PC-3 (cell line): ENCODE data around the gene TRIM47. TPM values are rescaled to one million over a fixed set of nuclear protein-coding genes. Genes with fewer than 3 reads are reported as not detected.
"Not testable (repeated sequence)": the region's sequence is repeated elsewhere in the genome, so short reads cannot be mapped to it uniquely, and the experiment has no call there.

Experiments
- ATAC-seq: fragments of 200-7000 bp; cut with Tn5 transposase; 2 replicates; pipeline ENCODE4 v1.9.1; 2020; ENCODE audit warnings: mild to moderate bottlenecking, moderate library complexity
- BruUV-seq: library from RNA; stranded (reverse); fragments of 400-500 nt; replicated peaks from 2 replicates; lab custom pipeline; 2021; lab: Mats Ljungman, UMichigan
- CTCF ChIA-PET: fragments of 300-600 bp; sonication (Branson Sonifier 250); formaldehyde crosslinking; loops from one replicate; lab custom pipeline; 2022; ENCODE audit warnings: antibody characterized with exemption; lab: Charles Lee
- POLR2A ChIA-PET: fragments of 300-600 bp; sonication (Branson Sonifier 250); formaldehyde crosslinking; loops from one replicate; lab custom pipeline; 2022; ENCODE audit warnings: antibody characterized with exemption; ENCODE audit not compliant: unreplicated experiment; lab: Charles Lee
- DNase-seq: peaks from one replicate; pipeline ENCODE4 v3.0.0-alpha.2; 2015
- H2AFZ ChIP-seq: fragments of 300-600 bp; sonication (generic); 2 replicates; pipeline ENCODE4 v1.6.0; 2016; ENCODE audit warnings: antibody characterized with exemption, low read length
- H3F3A ChIP-seq: fragments of 300-600 bp; sonication (generic); one replicate; pipeline ENCODE4 v1.6.0; 2017; ENCODE audit warnings: antibody characterized with exemption, low read length, control low read depth, mild to moderate bottlenecking; ENCODE audit not compliant: unreplicated experiment
- H3K27ac ChIP-seq: fragments of 300-600 bp; sonication (generic); 2 replicates; pipeline ENCODE4 v1.5.1; 2016; ENCODE audit warnings: mild to moderate bottlenecking, low read length
- H3K27me3 ChIP-seq: fragments of 300-600 bp; sonication (generic); 2 replicates; pipeline ENCODE4 v1.6.1; 2016; ENCODE audit warnings: low read length, mixed read lengths
- H3K36me3 ChIP-seq: fragments of 300-600 bp; sonication (generic); 2 replicates; pipeline ENCODE4 v1.6.1; 2016; ENCODE audit warnings: low read depth, mixed run types, low read length, mixed read lengths
- H3K4me1 ChIP-seq: fragments of 300-600 bp; sonication (generic); 2 replicates; pipeline ENCODE4 v1.5.1; 2016; ENCODE audit warnings: low read length; ENCODE audit not compliant: insufficient read depth
- H3K4me2 ChIP-seq: fragments of 300-600 bp; sonication (generic); 2 replicates; pipeline ENCODE4 v1.6.0; 2016; ENCODE audit warnings: low read length
- H3K4me3 ChIP-seq: fragments of 300-600 bp; sonication (generic); 2 replicates; pipeline ENCODE4 v1.5.1; 2016; ENCODE audit warnings: mild to moderate bottlenecking, low read length, mixed read lengths
- H3K79me2 ChIP-seq: fragments of 300-600 bp; sonication (generic); 2 replicates; pipeline ENCODE4 v1.6.1; 2017; ENCODE audit warnings: low read length, mixed read lengths
- H3K9ac ChIP-seq: fragments of 300-600 bp; sonication (generic); 2 replicates; pipeline ENCODE4 v1.6.0; 2016; ENCODE audit warnings: mild to moderate bottlenecking, low read length
- H3K9me2 ChIP-seq: fragments of 300-600 bp; sonication (generic); replicated peaks from 2 replicates; pipeline ENCODE4 v1.6.1; 2016; ENCODE audit warnings: mixed run types, low read length, mixed read lengths
- H3K9me3 ChIP-seq: fragments of 300-600 bp; sonication (generic); 2 replicates; pipeline ENCODE4 v1.6.1; 2016; ENCODE audit warnings: low read length, mixed read lengths
- H4K20me1 ChIP-seq: fragments of 300-600 bp; sonication (generic); 2 replicates; pipeline ENCODE4 v1.6.1; 2016; ENCODE audit warnings: low read length, mixed read lengths
- EZH2 ChIP-seq: fragments of 300-600 bp; sonication (generic); IDR thresholded peaks from one replicate; pipeline ENCODE4 v1.6.1; 2017; ENCODE audit warnings: antibody characterized with exemption, mild to moderate bottlenecking, low read length; ENCODE audit not compliant: unreplicated experiment
- EZH2phosphoT487 ChIP-seq: fragments of 300-600 bp; sonication (generic); IDR thresholded peaks from 2 replicates; pipeline ENCODE4 v1.6.1; 2018; ENCODE audit warnings: mild to moderate bottlenecking, antibody characterized with exemption, low read length, borderline replicate concordance
- intact Hi-C: fragments of 100-400 bp; cut with micrococcal nuclease; formaldehyde crosslinking; loops from 2 replicates; pipeline ENCODE4 v1.9.0; 2023
- total RNA-seq: library from RNA; depleted of rRNA; stranded (reverse); fragments of >200 nt; gene quantifications from 2 replicates; pipeline ENCODE4 v1.2.3, GENCODE V29; 2014
- TF ChIP-seq, protein P1 (sequence below): fragments of 300-600 bp; sonication (generic); conservative IDR thresholded peaks from 2 replicates; pipeline ENCODE4 v1.5.1; 2017; ENCODE audit warnings: antibody characterized with exemption, low read depth, mild to moderate bottlenecking, low read length

Gene TRIM47
- total RNA-seq, 1 experiment from 2014 or later, result 73.7 TPM

DNA sequence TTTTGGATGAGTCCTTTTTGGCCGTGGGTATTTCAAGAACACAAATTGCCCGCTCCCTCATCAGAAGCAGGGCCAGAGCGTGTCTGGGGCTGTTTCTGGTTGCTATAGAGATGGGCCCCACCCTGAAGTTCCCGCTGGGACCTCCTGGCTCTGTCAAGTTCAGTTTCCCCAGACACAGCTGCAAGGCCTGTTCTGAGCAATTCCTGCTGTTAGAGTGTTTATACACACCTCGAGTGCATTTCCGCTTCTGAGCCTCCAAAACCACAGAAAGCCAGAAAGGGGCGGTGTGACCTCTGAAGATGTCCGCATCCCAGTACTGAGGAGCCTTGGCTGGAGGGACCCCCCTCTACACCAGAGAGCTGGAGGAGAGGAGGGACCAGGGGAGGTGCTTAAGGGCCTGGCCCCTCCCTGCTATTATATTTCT, 13.9 kb downstream of the TRIM47 start:
- H3K36me3 ChIP-seq, result no peaks in the 10 kb centered on the region
- no peak overlapping the region for H3K27ac ChIP-seq
- ChIA-PET POLR2A (interaction anchor here (0.6 kb wide), 2 partner anchors 154 to 530 kb away, joined by 5 to 6 read pairs; no protein-coding TSS in a partner anchor), CTCF (no interaction called here)
- H3K4me1 ChIP-seq, result peaks cover 2% of the 10 kb centered on the region; the same call in 1 of the 2 replicates
- ATAC-seq (no peak), DNase-seq (no peak)
- no peak overlapping the region for H2AFZ ChIP-seq
- H3K4me3 ChIP-seq, result no peak overlapping the region
- H3K9ac ChIP-seq, result no peak overlapping the region
- BruUV-seq, result no TSS peak
- no peaks in the 10 kb centered on the region for H4K20me1 ChIP-seq
- intact Hi-C loops, result no loop called here
- TF ChIP-seq EZH2, result no peak
- no peak for TF ChIP-seq EZH2phosphoT487
- TF ChIP-seq, protein P1, sequence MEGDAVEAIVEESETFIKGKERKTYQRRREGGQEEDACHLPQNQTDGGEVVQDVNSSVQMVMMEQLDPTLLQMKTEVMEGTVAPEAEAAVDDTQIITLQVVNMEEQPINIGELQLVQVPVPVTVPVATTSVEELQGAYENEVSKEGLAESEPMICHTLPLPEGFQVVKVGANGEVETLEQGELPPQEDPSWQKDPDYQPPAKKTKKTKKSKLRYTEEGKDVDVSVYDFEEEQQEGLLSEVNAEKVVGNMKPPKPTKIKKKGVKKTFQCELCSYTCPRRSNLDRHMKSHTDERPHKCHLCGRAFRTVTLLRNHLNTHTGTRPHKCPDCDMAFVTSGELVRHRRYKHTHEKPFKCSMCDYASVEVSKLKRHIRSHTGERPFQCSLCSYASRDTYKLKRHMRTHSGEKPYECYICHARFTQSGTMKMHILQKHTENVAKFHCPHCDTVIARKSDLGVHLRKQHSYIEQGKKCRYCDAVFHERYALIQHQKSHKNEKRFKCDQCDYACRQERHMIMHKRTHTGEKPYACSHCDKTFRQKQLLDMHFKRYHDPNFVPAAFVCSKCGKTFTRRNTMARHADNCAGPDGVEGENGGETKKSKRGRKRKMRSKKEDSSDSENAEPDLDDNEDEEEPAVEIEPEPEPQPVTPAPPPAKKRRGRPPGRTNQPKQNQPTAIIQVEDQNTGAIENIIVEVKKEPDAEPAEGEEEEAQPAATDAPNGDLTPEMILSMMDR, result no peak
- H3K9me3 ChIP-seq, result no peaks in the 10 kb centered on the region
- no peak overlapping the region for H3K4me2 ChIP-seq
- H3K27me3 ChIP-seq, result no peaks in the 10 kb centered on the region
- no peaks in the 10 kb centered on the region for H3K79me2 ChIP-seq
- H3F3A ChIP-seq, result no peaks in the 10 kb centered on the region
- H3K9me2 ChIP-seq, result no peaks in the 10 kb centered on the region

GRCh38 chr17:75861927-75862317, 16.5 kb downstream of the TRIM47 start:
- Histone ChIP-seq H3K4me3 (no peak overlapping the region), H3K9ac (no peak overlapping the region), H3K4me2 (no peak overlapping the region), H2AFZ (no peak overlapping the region), H3F3A (no peaks in the 10 kb centered on the region), H4K20me1 (no peaks in the 10 kb centered on the region), H3K79me2 (no peaks in the 10 kb centered on the region), H3K9me3 (no peaks in the 10 kb centered on the region), H3K9me2 (no peaks in the 10 kb centered on the region), H3K4me1 (no peaks in the 10 kb centered on the region), H3K36me3 (no peaks in the 10 kb centered on the region), H3K27ac (no peak overlapping the region), H3K27me3 (no peaks in the 10 kb centered on the region)
- DNase-seq (no peak), ATAC-seq (no peak)
- intact Hi-C loops, result no loop called here
- CTCF ChIA-PET, result no interaction called here
- BruUV-seq, result no TSS peak
- TF ChIP-seq, protein P1, result no peak
- TF ChIP-seq EZH2 (no peak), EZH2phosphoT487 (no peak)
- POLR2A ChIA-PET, result no interaction called here

DNA sequence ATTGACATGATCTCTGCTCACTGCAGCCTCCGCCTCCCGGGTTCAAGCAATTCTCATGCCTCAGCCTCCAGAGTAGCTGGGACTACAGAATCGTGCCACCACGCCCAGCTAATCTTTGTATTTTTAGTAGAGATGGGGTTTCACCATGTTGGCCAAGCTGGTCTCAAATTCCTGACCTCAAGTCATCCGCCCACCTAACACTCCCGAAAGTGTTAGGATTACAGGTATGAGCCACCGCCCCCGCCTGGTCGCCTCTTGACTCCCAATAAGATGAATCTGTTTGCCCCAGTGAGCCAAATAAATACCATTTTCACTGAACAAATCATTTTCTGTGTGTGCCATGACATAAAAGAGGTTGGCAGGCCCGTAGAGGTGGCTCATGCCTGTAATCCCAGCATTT, 19.0 kb downstream of the TRIM47 start:
- BruUV-seq, intact Hi-C loops: not testable (repeated sequence)
- POLR2A ChIA-PET, result interaction anchor here (0.7 kb wide), 1 partner anchor 23 kb away, joined by 15 read pairs; no protein-coding TSS in a partner anchor

More for the DNA sequence above, 19.0 kb downstream of the TRIM47 start:
- not testable (repeated sequence) for H3K27me3 ChIP-seq, H3K4me2 ChIP-seq, H3K9ac ChIP-seq, H3F3A ChIP-seq, H3K9me3 ChIP-seq, ATAC-seq, H2AFZ ChIP-seq, DNase-seq, H3K4me3 ChIP-seq, H3K36me3 ChIP-seq, H3K79me2 ChIP-seq, H3K9me2 ChIP-seq, H3K27ac ChIP-seq, H4K20me1 ChIP-seq
- peaks cover 11% of the 10 kb centered on the region for H3K4me1 ChIP-seq
- CTCF ChIA-PET, result interaction anchor here (0.6 to 1.1 kb wide), 4 partner anchors 14 to 147 kb away, joined by 3 to 12 read pairs (median 7); partner anchors contain the start of gene TRIM65
